Glutamatergic neuron (in vitro differentiated cells): ENCODE data around the gene MAP3K5. TPM values are rescaled to one million over a fixed set of nuclear protein-coding genes. Genes with fewer than 3 reads are reported as not detected.

Source experiments
- DNase-seq: peaks from one replicate; pipeline ENCODE4 v3.0.0; 2022
- H3K27ac Mint-ChIP-seq: one replicate; pipeline ENCODE4 v1.8.0; 2020; ENCODE audit warnings: mild to moderate bottlenecking, mixed read lengths, inconsistent platforms; ENCODE audit not compliant: unreplicated experiment
- H3K27me3 Mint-ChIP-seq: one replicate; pipeline ENCODE4 v1.8.0; 2020; ENCODE audit warnings: mild to moderate bottlenecking, moderate library complexity, mixed read lengths, inconsistent platforms; ENCODE audit not compliant: unreplicated experiment
- H3K36me3 Mint-ChIP-seq: one replicate; pipeline ENCODE4 v1.8.0; 2020; ENCODE audit warnings: mild to moderate bottlenecking, mixed read lengths, inconsistent platforms; ENCODE audit not compliant: unreplicated experiment
- H3K4me1 Mint-ChIP-seq: one replicate; pipeline ENCODE4 v1.8.0; 2020; ENCODE audit warnings: mild to moderate bottlenecking, low read depth, mixed read lengths, inconsistent platforms; ENCODE audit not compliant: unreplicated experiment
- H3K4me3 Mint-ChIP-seq: one replicate; pipeline ENCODE4 v1.8.0; 2020; ENCODE audit warnings: mild to moderate bottlenecking, mixed read lengths, inconsistent platforms; ENCODE audit not compliant: unreplicated experiment
- H3K9me3 Mint-ChIP-seq: one replicate; pipeline ENCODE4 v1.8.0; 2020; ENCODE audit warnings: mild to moderate bottlenecking, moderate library complexity, mixed read lengths, inconsistent platforms; ENCODE audit not compliant: unreplicated experiment
- CTCF ChIP-seq: fragments of 200-600 bp; sonication (generic); IDR thresholded peaks from one replicate; pipeline ENCODE4 v1.5.0; 2021; ENCODE audit not compliant: partially characterized antibody, unreplicated experiment
- total RNA-seq: library from RNA; stranded (reverse); fragmentation: NEBNext Ultra II Directional; extraction: Animal tissue kit (Norgen Biotek cat#: 25700); gene quantifications from one replicate; pipeline ENCODE4 v1.2.1, GENCODE V29; 2021; ENCODE audit not compliant: unreplicated experiment

MAP3K5 gene
- total RNA-seq, 1 donor from 2014 or later, result 0.66 TPM

GRCh38 chr6:136752554-136752953 is 39.7 kb downstream of the MAP3K5 start:
- DNase-seq, result no peak
- Mint-ChIP-seq H3K36me3 (no peaks in the 10 kb centered on the region), H3K27me3 (no peaks in the 10 kb centered on the region), H3K9me3 (no peaks in the 10 kb centered on the region), H3K4me3 (no peak overlapping the region), H3K27ac (no peak overlapping the region), H3K4me1 (peaks cover 2% of the 10 kb centered on the region)
- no peak for TF ChIP-seq CTCF

GRCh38 chr6:136751991-136752390 is 40.3 kb downstream of the MAP3K5 start:
- Mint-ChIP-seq H3K4me3 (no peak overlapping the region), H3K4me1 (peaks cover 2% of the 10 kb centered on the region), H3K9me3 (no peaks in the 10 kb centered on the region), H3K27me3 (no peaks in the 10 kb centered on the region), H3K27ac (no peak overlapping the region), H3K36me3 (no peaks in the 10 kb centered on the region)
- no peak for TF ChIP-seq CTCF
- no peak for DNase-seq

GRCh38 chr6:136751522-136751956 is 40.7 kb downstream of the MAP3K5 start:
- no peak for TF ChIP-seq CTCF
- Mint-ChIP-seq H3K27ac (no peak overlapping the region), H3K27me3 (no peaks in the 10 kb centered on the region), H3K36me3 (no peaks in the 10 kb centered on the region), H3K4me3 (no peak overlapping the region), H3K4me1 (peaks cover 2% of the 10 kb centered on the region), H3K9me3 (no peaks in the 10 kb centered on the region)
- DNase-seq, result no peak

GRCh38 chr6:136750696-136751521 is 41.4 kb downstream of the MAP3K5 start:
- Mint-ChIP-seq H3K27ac (no peak overlapping the region), H3K4me1 (peaks cover 2% of the 10 kb centered on the region), H3K27me3 (no peaks in the 10 kb centered on the region), H3K9me3 (no peaks in the 10 kb centered on the region), H3K4me3 (no peak overlapping the region), H3K36me3 (no peaks in the 10 kb centered on the region)
- no peak for TF ChIP-seq CTCF
- DNase-seq, result no peak

- TF ChIP-seq CTCF, result no peak
- no peak overlapping the region for H3K27ac Mint-ChIP-seq
- DNase-seq, result no peak
- H3K9me3 Mint-ChIP-seq, result no peaks in the 10 kb centered on the region
- no peaks in the 10 kb centered on the region for H3K27me3 Mint-ChIP-seq
- H3K4me1 Mint-ChIP-seq, result peaks cover 2% of the 10 kb centered on the region
- no peak overlapping the region for H3K4me3 Mint-ChIP-seq
- no peaks in the 10 kb centered on the region for H3K36me3 Mint-ChIP-seq
These were observed 42.8 kb downstream of the MAP3K5 start for GRCh38 chr6:136749359-136749997.
